D341Med (cell line): ENCODE results near the gene PSMD1.

Experiments
- DNase-seq: peaks from one replicate; pipeline ENCODE4 v3.0.0; 2012; ENCODE audit warnings: low spot score

Gene PSMD1

DNA sequence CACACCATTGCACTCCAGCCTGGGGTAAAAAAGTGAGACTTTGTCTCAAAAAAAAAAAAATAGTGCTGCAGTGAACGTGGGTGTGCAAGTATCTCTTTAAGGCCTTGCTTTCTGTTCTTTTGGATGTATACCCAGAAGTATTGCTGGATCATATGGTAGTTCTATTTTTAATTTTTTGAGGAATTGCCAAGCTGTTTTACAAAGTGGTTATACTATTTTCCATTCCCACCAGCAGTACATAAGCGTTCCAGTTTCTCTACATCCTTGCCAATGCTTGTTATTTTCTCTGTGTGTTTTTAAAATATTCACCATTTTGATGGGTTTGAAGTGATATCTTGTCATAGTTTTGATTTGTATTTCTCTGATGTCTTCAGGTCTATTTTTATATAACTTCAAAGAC, 154.8 kb downstream of the PSMD1 start:
- DNase-seq = no peak

DNA sequence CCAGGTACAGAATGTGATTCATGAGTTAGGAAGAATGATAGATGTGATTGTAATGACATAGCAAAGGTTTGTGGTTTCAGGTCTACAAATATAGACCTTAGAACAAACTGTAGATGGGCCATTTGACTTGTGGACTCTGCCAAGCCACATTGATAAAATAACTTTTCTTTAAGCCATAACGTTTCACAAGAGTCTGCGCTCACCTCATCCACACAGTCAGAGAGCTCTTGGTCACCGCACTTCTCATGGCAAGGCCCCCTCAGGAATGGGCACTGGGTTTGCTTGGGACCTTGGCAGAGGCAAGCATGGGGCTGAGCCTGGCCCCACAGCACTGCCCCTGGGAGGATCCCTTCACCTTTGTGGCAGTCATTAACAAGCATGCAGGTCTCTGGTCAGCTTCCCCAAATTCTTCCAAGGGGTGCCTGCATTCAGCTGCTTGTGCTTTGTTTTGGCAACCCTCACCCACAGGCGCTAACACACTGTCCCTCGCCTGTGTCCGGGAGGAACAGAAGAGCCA, 155.7 kb downstream of the PSMD1 start:
- DNase-seq = no peak

GRCh38 chr2:231213931-231214642, 157.4 kb downstream of the PSMD1 start:
- no peak for DNase-seq

- no peak for DNase-seq
Observed at GRCh38 chr2:231218366-231218765, 161.7 kb downstream of the PSMD1 start.

- DNase-seq = no peak
Observed at GRCh38 chr2:231219289-231219688, 162.6 kb downstream of the PSMD1 start.

GRCh38 chr2:231221761-231222160, 165.1 kb downstream of the PSMD1 start:
- no peak for DNase-seq
